GM19455 (cell line): Measurements from ENCODE around the gene APP.

Source experiments
- ATAC-seq: cut with Tn5 transposase; IDR thresholded peaks from one replicate; pipeline ENCODE4 v1.9.1; 2021; ENCODE audit not compliant: unreplicated experiment

APP gene

GRCh38 chr21:26170471-26171257, at the start of gene APP:
TSS of gene APP (minus strand) at chr21:26170770. CDS start at chr21:26170620, 150 bp downstream.
- peak; percentile 90 for ATAC-seq

- no peak for ATAC-seq
Observed at GRCh38 chr21:26212220-26212619, 41.6 kb upstream of the APP start.

- ATAC-seq: no peak
Observed at GRCh38 chr21:26210614-26211013, 40.0 kb upstream of the APP start.

- ATAC-seq: no peak
Observed at GRCh38 chr21:26207021-26207420, 36.5 kb upstream of the APP start.

GRCh38 chr21:26199456-26199855, 28.9 kb upstream of the APP start:
- ATAC-seq: no peak

- ATAC-seq: no peak
Observed at GRCh38 chr21:26195708-26196107, 25.1 kb upstream of the APP start.

GRCh38 chr21:26194811-26195251, 24.3 kb upstream of the APP start:
- no peak for ATAC-seq

- ATAC-seq: no peak
Observed at GRCh38 chr21:26194326-26194725, 23.8 kb upstream of the APP start.

GRCh38 chr21:26191609-26192008, 21.0 kb upstream of the APP start:
- ATAC-seq: no peak

- ATAC-seq: no peak
Observed at GRCh38 chr21:26188422-26188821, 17.9 kb upstream of the APP start.

- ATAC-seq: no peak
Observed at GRCh38 chr21:26185446-26185845, 14.9 kb upstream of the APP start.

- no peak for ATAC-seq
Observed at GRCh38 chr21:26185021-26185420, 14.5 kb upstream of the APP start.

GRCh38 chr21:26179501-26179900, 8.9 kb upstream of the APP start:
- no peak for ATAC-seq

GRCh38 chr21:26177746-26178426, 7.3 kb upstream of the APP start:
- no peak for ATAC-seq

GRCh38 chr21:26177187-26177586, 6.6 kb upstream of the APP start:
- no peak for ATAC-seq

GRCh38 chr21:26171258-26172100, 909 bp upstream of the APP start:
- no peak for ATAC-seq

GRCh38 chr21:26169611-26170470, 729 bp downstream of the APP start:
- no peak for ATAC-seq

- ATAC-seq: no peak
Observed at GRCh38 chr21:26169061-26169610, 1.4 kb downstream of the APP start.

- ATAC-seq: no peak
Observed at GRCh38 chr21:26168371-26168770, 2.2 kb downstream of the APP start.

GRCh38 chr21:26167593-26167992, 3.0 kb downstream of the APP start:
- ATAC-seq: no peak
